Measurements from ENCODE around the gene MAIP1. TPM values are rescaled to one million over a fixed set of nuclear protein-coding genes. Genes with fewer than 3 reads are reported as not detected.

MAIP1 gene
- total and polyA plus RNA-seq, 2 of the 4 experiments (the other 2 are of a cell fraction): 14.2 to 16.8 TPM

DNA sequence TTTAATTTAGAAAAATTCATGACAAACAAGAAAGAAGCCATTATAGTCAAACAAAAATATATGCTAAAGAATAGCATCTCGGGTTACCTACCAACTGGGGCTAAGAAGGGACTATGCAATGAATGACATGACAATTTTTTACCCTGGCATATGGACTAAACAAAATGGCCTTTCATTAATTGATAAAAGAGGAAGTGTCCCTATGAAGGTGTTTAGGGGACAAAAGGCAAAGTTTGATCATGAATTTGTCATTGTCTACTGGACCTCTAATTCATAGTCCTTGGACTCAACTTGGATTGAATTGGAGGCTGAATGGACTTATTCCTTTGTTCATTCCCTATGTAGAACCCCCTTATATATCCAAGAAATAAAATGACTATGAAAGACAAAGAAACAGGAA is 12.7 kb downstream of the MAIP1 start:
- no peak overlapping the region for H2BK5ac ChIP-seq (ENCODE audit: low read depth, low read length, poor library complexity, severe bottlenecking)
- no peak overlapping the region for H3K4ac ChIP-seq (ENCODE audit: low read depth, low read length)
- no peaks in the 10 kb centered on the region for H3K9me3 ChIP-seq (ENCODE audit: control insufficient read depth, insufficient read depth, low read length)
- no peak overlapping the region for H3K4me3 ChIP-seq (ENCODE audit: insufficient read depth, low read depth, low read length)
- POLR2A ChIA-PET (ENCODE audit: unreplicated experiment): no interaction called here
- no CpG with 5 or more reads among the region's 1 CpG for WGBS, 2 experiments (ENCODE audit: extremely low coverage in 2 of 2, insufficient read length in 1 of 2)
- intact Hi-C loops (cut with micrococcal nuclease): no loop called here
- H3K79me1 ChIP-seq (ENCODE audit: low read depth in 1 of 2, low read length in 2 of 2): no peaks in the 10 kb centered on the region
- no peaks in the 10 kb centered on the region for H3K9me1 ChIP-seq (ENCODE audit: insufficient read depth, low read length)
- H4K91ac ChIP-seq (ENCODE audit: insufficient read depth, low read depth, low read length): no peak overlapping the region
- H4K20me1 ChIP-seq (ENCODE audit: insufficient read depth, low read length): no peaks in the 10 kb centered on the region
- no peak overlapping the region for H2AK9ac ChIP-seq (replicated peaks; ENCODE audit: low read depth, low read length, poor library complexity)
- in situ Hi-C loops (cut with MboI; ENCODE audit: low sequenced_read_pairs): no loop called here
- H3K18ac ChIP-seq (ENCODE audit: low read depth, low read length): no peak overlapping the region
- ATAC-seq (ENCODE audit: low read depth): no peak
- no peak overlapping the region for H3K23ac ChIP-seq (ENCODE audit: low read depth, low read length)
- no peak overlapping the region for H2BK120ac ChIP-seq (ENCODE audit: low read depth, low read length)
- no peak overlapping the region for H4K8ac ChIP-seq (ENCODE audit: low read depth in 2 of 2, low read length in 2 of 2)
- peaks cover 11% of the 10 kb centered on the region for H3K36me3 ChIP-seq (ENCODE audit: control insufficient read depth, insufficient read depth, low read length)
- TF ChIP-seq MXI1 (IDR thresholded peaks at IDR 0.05; ENCODE audit: borderline replicate concordance, low read depth, low read length) (no peak), MAZ (IDR thresholded peaks at IDR 0.05; ENCODE audit: borderline replicate concordance, low read depth, low read length) (no peak), BHLHE40 (IDR thresholded peaks at IDR 0.05; ENCODE audit: low read depth, low read length) (no peak), CEBPB (IDR thresholded peaks at IDR 0.05; ENCODE audit: low read depth, low read length) (no peak), FOS (IDR thresholded peaks at IDR 0.05; ENCODE audit: low read depth, low read length) (no peak), CHD1 (IDR thresholded peaks at IDR 0.05; ENCODE audit: low read depth, low read length) (no peak)
- TF ChIP-seq, protein P1, sequence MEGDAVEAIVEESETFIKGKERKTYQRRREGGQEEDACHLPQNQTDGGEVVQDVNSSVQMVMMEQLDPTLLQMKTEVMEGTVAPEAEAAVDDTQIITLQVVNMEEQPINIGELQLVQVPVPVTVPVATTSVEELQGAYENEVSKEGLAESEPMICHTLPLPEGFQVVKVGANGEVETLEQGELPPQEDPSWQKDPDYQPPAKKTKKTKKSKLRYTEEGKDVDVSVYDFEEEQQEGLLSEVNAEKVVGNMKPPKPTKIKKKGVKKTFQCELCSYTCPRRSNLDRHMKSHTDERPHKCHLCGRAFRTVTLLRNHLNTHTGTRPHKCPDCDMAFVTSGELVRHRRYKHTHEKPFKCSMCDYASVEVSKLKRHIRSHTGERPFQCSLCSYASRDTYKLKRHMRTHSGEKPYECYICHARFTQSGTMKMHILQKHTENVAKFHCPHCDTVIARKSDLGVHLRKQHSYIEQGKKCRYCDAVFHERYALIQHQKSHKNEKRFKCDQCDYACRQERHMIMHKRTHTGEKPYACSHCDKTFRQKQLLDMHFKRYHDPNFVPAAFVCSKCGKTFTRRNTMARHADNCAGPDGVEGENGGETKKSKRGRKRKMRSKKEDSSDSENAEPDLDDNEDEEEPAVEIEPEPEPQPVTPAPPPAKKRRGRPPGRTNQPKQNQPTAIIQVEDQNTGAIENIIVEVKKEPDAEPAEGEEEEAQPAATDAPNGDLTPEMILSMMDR (conservative IDR thresholded peaks at IDR 0.05; ENCODE audit: low read depth, low read length): no peak
- TF ChIP-seq, protein P2, sequence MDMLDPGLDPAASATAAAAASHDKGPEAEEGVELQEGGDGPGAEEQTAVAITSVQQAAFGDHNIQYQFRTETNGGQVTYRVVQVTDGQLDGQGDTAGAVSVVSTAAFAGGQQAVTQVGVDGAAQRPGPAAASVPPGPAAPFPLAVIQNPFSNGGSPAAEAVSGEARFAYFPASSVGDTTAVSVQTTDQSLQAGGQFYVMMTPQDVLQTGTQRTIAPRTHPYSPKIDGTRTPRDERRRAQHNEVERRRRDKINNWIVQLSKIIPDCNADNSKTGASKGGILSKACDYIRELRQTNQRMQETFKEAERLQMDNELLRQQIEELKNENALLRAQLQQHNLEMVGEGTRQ (IDR thresholded peaks at IDR 0.05; ENCODE audit: low read depth, low read length): no peak
- H3K14ac ChIP-seq (replicated peaks; ENCODE audit: low read depth, low read length): no peak overlapping the region
- CTCF ChIA-PET: no interaction called here
- no peak overlapping the region for H2AFZ ChIP-seq (replicated peaks; ENCODE audit: low read length, poor library complexity)
- no peak overlapping the region for H2AK5ac ChIP-seq (ENCODE audit: low read depth, low read length)
- no peaks in the 10 kb centered on the region for H3K27me3 ChIP-seq (ENCODE audit: control insufficient read depth, insufficient read depth, low read length)
- no peak overlapping the region for H2BK15ac ChIP-seq (ENCODE audit: low read depth, low read length)
- no TSS peak for BruUV-seq (replicated peaks)
- H2BK20ac ChIP-seq (ENCODE audit: low read depth, low read length): no peak overlapping the region
- H3K9ac ChIP-seq (ENCODE audit: low read depth, low read length): no peak overlapping the region
- no peak overlapping the region for H4K5ac ChIP-seq (ENCODE audit: low read depth, low read length)
- H3K4me1 ChIP-seq (ENCODE audit: control insufficient read depth, insufficient read depth, low read length): no peaks in the 10 kb centered on the region
- H3K4me2 ChIP-seq (ENCODE audit: low read depth, low read length): no peak overlapping the region
- H3K27ac ChIP-seq (ENCODE audit: insufficient read depth, low read length): no peak overlapping the region
- no peak for DNase-seq
- dilution Hi-C loops (cut with HindIII; ENCODE audit: low sequenced_read_pairs, unreplicated experiment): no loop called here
- no peak overlapping the region for H3K56ac ChIP-seq (ENCODE audit: extremely low read depth, insufficient read depth, low read length)
